AG04450 (cell line): ENCODE measurements around the gene PFN1. TPM values are rescaled to one million over a fixed set of nuclear protein-coding genes. Genes with fewer than 3 reads are reported as not detected.

ENCODE experiments used
- CTCF ChIA-PET: fragments of 300-600, 350-600 bp; formaldehyde crosslinking; extraction: SDS; loops from one replicate; lab custom pipeline; 2022; ENCODE audit warnings: antibody characterized with exemption, inconsistent platforms; lab: Charles Lee
- POLR2A ChIA-PET: fragments of 350-600 bp; formaldehyde crosslinking; extraction: SDS; loops from one replicate; lab custom pipeline; 2021; ENCODE audit warnings: antibody characterized with exemption, inconsistent platforms; lab: Yijun Ruan, JAX
- DNase-seq: peaks from one replicate; pipeline ENCODE4 v3.0.0-alpha.2; 2011; ENCODE audit warnings: low read depth, low spot score
- H3K27ac ChIP-seq: one replicate; pipeline ENCODE4 v1.5.1; 2012; ENCODE audit warnings: low read depth, low read length, control low read depth
- H3K27me3 ChIP-seq: one replicate; pipeline ENCODE4 v1.6.0; 2012; ENCODE audit warnings: low read length; ENCODE audit not compliant: control insufficient read depth, insufficient read depth
- H3K4me3 ChIP-seq: 2 replicates; pipeline ENCODE4 v1.5.1; 2011; ENCODE audit warnings: mild to moderate bottlenecking, low read depth, low read length, control low read depth
- H3K9me3 ChIP-seq: 2 replicates; pipeline ENCODE4 v1.5.1; 2012; ENCODE audit warnings: low read length; ENCODE audit not compliant: control insufficient read depth, insufficient read depth
- polyA plus RNA-seq: library from polyadenylated mRNA; depleted of rRNA; stranded (reverse); fragments of >200 nt; gene quantifications from 2 replicates; pipeline ENCODE4 v1.2.3, GENCODE V29; 2011
- TF ChIP-seq, protein P1 (sequence below): IDR thresholded peaks from 2 replicates; pipeline ENCODE4 v1.5.1; 2011; ENCODE audit warnings: low read depth, low read length, control low read depth, inconsistent platforms

The PFN1 gene
- polyA plus RNA-seq, 1 experiment, result 1,141 TPM

DNA sequence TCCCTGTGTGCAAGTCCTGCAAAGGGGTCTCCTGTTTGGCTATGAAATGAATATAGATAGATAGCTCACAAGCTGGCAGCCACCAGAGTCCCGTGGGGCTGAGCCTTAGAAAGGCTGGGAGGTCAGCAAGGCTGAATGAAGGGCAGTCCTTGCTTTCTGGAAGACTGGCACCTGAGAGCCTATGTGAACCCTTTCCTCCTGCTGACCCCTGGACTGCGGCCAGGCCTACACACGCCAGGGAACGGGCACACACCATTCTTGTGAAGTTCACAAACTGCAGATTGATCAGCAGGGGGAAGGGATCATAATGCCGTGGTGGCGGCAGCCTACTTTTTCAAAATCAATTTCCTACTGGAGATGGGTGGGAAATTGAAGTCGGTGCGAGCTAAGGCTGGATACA, 50.0 kb downstream of the PFN1 start:
- TF ChIP-seq, protein P1, sequence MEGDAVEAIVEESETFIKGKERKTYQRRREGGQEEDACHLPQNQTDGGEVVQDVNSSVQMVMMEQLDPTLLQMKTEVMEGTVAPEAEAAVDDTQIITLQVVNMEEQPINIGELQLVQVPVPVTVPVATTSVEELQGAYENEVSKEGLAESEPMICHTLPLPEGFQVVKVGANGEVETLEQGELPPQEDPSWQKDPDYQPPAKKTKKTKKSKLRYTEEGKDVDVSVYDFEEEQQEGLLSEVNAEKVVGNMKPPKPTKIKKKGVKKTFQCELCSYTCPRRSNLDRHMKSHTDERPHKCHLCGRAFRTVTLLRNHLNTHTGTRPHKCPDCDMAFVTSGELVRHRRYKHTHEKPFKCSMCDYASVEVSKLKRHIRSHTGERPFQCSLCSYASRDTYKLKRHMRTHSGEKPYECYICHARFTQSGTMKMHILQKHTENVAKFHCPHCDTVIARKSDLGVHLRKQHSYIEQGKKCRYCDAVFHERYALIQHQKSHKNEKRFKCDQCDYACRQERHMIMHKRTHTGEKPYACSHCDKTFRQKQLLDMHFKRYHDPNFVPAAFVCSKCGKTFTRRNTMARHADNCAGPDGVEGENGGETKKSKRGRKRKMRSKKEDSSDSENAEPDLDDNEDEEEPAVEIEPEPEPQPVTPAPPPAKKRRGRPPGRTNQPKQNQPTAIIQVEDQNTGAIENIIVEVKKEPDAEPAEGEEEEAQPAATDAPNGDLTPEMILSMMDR, result no peak
- ChIA-PET POLR2A (no interaction called here), CTCF (interaction anchor here (1.4 kb wide), 1 partner anchor 9 kb away, joined by 4 read pairs; no protein-coding TSS in a partner anchor)
- Histone ChIP-seq H3K4me3 (no peak overlapping the region), H3K27ac (no peak overlapping the region), H3K27me3 (peaks cover 2% of the 10 kb centered on the region), H3K9me3 (peaks cover 26% of the 10 kb centered on the region; the same call in 1 of the 2 replicates)
- DNase-seq, result no peak

DNA sequence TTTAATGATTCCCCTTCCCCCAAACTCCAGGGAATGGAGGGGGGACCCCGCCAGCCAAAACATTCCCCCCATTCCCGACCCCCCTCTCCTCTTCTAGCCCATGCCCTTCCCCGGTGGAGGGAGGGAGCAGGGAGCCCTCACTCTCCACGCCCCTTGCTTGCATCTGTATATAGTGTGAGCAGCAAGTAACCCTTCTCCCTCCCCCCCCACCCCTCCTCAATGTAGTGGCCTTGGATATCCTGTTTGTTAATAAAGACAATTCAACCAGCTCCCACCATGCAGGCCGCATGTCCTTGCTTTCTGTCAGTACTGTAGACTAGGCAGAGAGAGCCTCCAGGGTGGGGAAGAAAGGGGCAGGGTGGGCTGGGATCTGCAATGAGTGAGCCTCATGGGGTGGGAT, 50.5 kb downstream of the PFN1 start:
- H3K9me3 ChIP-seq, result peaks cover 26% of the 10 kb centered on the region; the same call in 1 of the 2 replicates
- peaks cover 2% of the 10 kb centered on the region for H3K27me3 ChIP-seq
- POLR2A ChIA-PET, result no interaction called here
- H3K4me3 ChIP-seq, result no peak overlapping the region
- CTCF ChIA-PET, result interaction anchor here (0.7 kb wide), 1 partner anchor 382 kb away, joined by 4 read pairs; no protein-coding TSS in a partner anchor
- TF ChIP-seq, protein P1, result no peak
- no peak overlapping the region for H3K27ac ChIP-seq
- no peak for DNase-seq

DNA sequence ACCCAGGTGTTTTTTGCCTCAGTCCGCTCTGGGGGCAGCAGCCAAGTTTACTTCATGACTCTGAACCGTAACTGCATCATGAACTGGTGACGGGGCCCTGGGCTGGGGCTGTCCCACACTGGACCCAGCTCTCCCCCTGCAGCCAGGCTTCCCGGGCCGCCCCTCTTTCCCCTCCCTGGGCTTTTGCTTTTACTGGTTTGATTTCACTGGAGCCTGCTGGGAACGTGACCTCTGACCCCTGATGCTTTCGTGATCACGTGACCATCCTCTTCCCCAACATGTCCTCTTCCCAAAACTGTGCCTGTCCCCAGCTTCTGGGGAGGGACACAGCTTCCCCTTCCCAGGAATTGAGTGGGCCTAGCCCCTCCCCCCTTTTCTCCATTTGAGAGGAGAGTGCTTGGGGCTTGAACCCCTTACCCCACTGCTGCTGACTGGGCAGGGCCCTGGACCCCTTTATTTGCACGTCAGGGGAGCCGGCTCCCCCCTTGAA, 51.1 kb downstream of the PFN1 start:
- CTCF ChIA-PET, result interaction anchor here (0.7 kb wide), 1 partner anchor 381 kb away, joined by 4 read pairs; no protein-coding TSS in a partner anchor
- no peak for DNase-seq
- H3K27me3 ChIP-seq, result peaks cover 2% of the 10 kb centered on the region
- H3K4me3 ChIP-seq, result no peak overlapping the region
- peaks cover 26% of the 10 kb centered on the region; the same call in 1 of the 2 replicates for H3K9me3 ChIP-seq
- no peak overlapping the region for H3K27ac ChIP-seq
- POLR2A ChIA-PET, result no interaction called here
- TF ChIP-seq, protein P1, result no peak

DNA sequence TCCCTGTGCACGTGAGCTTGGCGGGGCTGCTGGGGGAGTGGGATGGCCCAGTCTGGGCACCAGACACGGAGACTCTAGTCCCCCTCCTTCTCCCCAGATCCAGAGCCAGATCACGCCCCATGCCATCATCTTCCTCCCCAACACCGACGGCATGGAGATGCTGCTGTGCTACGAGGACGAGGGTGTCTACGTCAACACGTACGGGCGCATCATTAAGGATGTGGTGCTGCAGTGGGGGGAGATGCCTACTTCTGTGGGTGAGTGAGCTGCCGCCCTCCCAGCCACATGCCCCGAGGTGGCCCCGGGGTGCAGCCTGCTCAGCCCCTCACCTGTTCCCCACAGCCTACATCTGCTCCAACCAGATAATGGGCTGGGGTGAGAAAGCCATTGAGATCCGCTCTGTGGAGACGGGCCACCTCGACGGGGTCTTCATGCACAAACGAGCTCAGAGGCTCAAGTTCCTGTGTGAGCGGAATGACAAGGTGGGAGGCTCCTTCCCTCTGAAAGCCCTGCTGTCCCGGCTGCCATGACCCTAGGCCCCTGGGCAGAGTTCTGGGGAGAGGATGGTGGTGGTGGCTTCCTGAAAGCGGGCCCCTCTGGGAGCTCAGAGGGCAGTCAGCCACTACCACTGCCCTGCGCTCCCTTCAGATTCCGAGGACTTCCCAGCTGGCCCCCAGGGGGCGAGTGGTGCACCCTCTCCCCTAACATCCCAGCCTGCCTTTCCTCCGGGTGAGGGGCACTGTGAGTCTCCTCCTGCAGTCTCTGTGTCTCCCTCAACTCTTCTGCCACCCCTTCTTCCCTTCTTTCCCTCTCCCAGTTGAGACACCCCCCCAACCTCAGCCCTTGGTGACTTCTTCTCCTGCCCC, 51.8 kb downstream of the PFN1 start:
- Histone ChIP-seq H3K9me3 (peaks cover 22% of the 10 kb centered on the region; the same call in 1 of the 2 replicates), H3K27me3 (peaks cover 2% of the 10 kb centered on the region), H3K4me3 (no peak overlapping the region), H3K27ac (no peak overlapping the region)
- TF ChIP-seq, protein P1, result no peak
- DNase-seq, result no peak
- ChIA-PET POLR2A (interaction anchor here (0.6 kb wide), 1 partner anchor 71 kb away, joined by 4 read pairs; no protein-coding TSS in a partner anchor), CTCF (interaction anchor here (0.6 kb wide), 1 partner anchor 176 kb away, joined by 3 read pairs; no protein-coding TSS in a partner anchor)
